Measurements from ENCODE around the gene SERPINB12. TPM values are rescaled to one million over a fixed set of nuclear protein-coding genes. Genes with fewer than 3 reads are reported as not detected.

Gene SERPINB12
- total RNA-seq, 1 donor from 2014 or later, result not detected

DNA sequence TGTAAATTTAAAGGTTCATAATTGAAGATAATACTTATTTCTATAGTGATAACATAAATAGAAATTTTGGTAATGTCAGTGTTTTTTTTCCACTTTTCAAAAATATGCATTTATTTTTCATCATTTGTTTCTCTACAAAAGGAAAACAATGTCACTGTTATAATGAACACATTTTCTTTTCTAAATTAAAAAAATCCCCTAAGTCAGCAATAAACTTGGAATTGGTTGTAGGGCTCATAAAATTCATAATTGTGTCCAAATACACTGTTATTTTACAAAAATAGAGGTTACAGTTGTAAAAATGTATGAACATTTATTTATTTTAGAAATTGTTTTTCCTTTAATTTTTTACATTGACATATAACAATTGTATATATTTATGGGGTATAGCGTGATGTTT, 26.4 kb upstream of the SERPINB12 start:
- H3K27ac ChIP-seq (ENCODE audit: low read depth, low read length), result no peak overlapping the region
- H3K9ac ChIP-seq (ENCODE audit: low read depth in 1 of 3, low read length in 3 of 3), result no peak overlapping the region
- H3K4me1 ChIP-seq (ENCODE audit: control insufficient read depth in 3 of 3, insufficient read depth in 3 of 3, low read length in 3 of 3), result no peaks in the 10 kb centered on the region
- H3K9me3 ChIP-seq (ENCODE audit: control insufficient read depth in 3 of 3, low read length in 3 of 3), result no peaks in the 10 kb centered on the region
- peaks cover 0 to 4% (median 2%) of the 10 kb centered on the region in 3 donors for H3K27me3 ChIP-seq (ENCODE audit: control insufficient read depth in 3 of 3, insufficient read depth in 3 of 3, low read length in 3 of 3)
- no peak overlapping the region for H3K4me3 ChIP-seq (ENCODE audit: low read length in 3 of 3)
- H3K36me3 ChIP-seq (ENCODE audit: control insufficient read depth in 3 of 3, insufficient read depth in 3 of 3, low read length in 3 of 3), result no peaks in the 10 kb centered on the region

DNA sequence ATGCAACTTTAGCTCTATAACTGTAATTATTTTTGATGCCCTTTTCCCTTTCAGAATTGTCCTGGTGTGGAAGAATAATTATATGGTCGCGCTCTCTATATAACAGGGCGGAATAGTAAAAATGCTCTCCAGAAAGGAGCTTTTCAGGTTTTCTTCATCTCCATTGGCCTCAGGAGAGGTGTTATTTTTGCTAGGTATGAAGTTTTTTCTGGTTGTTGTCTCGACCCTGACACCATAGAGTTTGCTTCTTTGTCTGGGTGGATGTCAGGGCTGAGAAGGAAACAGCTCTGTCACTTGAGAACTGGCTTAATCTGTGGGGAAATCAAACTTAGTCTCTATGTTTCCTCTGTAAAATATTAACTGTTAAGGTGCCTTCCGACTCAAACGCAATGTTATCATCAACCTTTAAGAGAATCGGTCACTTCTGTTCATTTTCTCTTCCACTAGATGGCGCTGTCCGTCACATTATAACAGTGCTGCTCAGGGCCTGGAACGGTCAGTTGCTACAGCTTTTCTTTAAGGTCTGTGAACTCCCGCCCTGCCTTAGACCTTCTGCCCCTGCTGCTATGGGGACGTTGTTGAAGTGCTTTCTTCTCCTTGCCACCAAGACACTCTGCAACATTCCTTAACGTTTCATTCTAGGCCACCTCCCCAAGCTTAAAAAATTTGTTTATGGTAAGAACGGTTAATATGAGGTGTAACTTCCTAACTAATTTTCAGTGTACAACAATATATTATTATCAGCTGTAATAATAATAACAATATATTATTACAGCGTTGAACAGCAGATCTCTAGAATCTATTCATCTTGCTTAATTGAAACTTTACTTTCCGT, 23.8 kb upstream of the SERPINB12 start:
- no peak overlapping the region for H3K4me3 ChIP-seq (ENCODE audit: low read length in 3 of 3)
- H3K36me3 ChIP-seq (ENCODE audit: control insufficient read depth in 3 of 3, insufficient read depth in 3 of 3, low read length in 3 of 3), result no peaks in the 10 kb centered on the region
- H3K9me3 ChIP-seq (ENCODE audit: control insufficient read depth in 3 of 3, low read length in 3 of 3), result no peaks in the 10 kb centered on the region
- H3K9ac ChIP-seq (ENCODE audit: low read depth in 1 of 3, low read length in 3 of 3), result no peak overlapping the region
- no peaks in the 10 kb centered on the region for H3K4me1 ChIP-seq (ENCODE audit: control insufficient read depth in 3 of 3, insufficient read depth in 3 of 3, low read length in 3 of 3)
- no peak overlapping the region for H3K27ac ChIP-seq (ENCODE audit: low read depth, low read length)
- peaks cover 0 to 2% (median 0%) of the 10 kb centered on the region in 3 donors for H3K27me3 ChIP-seq (ENCODE audit: control insufficient read depth in 3 of 3, insufficient read depth in 3 of 3, low read length in 3 of 3)

DNA sequence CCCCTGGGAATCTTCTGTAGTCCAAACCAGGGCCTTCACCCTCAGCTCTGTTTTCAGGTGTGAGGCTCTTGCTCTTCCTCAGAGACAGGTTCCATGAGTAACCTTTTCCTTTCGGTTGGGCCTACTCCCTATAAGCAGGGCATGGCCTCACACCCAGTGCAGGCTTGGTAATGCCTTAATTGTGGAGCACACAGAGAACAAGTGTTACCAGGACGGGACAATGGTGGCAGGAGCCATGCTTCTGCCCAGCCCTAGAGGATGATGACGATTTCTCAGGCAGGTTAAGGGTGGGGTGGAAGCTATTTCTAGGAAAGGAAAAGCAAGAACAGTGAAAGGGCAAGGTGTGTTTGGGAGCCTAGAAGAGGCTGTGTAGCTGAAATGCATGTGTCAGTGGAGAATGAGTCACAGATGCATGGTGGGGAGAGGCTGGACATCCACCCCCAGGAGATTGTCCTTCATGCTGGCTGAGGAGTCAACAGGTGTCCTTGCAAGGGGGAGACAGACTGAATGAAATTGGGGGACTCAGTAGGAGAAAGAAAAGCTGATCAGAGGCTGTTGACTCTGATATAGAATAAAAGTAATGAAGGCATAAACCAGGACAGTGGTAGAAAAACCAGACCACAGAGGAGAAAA, 22.0 kb upstream of the SERPINB12 start:
- no peaks in the 10 kb centered on the region for H3K36me3 ChIP-seq (ENCODE audit: control insufficient read depth in 3 of 3, insufficient read depth in 3 of 3, low read length in 3 of 3)
- H3K27ac ChIP-seq (ENCODE audit: low read depth, low read length), result no peak overlapping the region
- H3K9me3 ChIP-seq (ENCODE audit: control insufficient read depth in 3 of 3, low read length in 3 of 3), result no peaks in the 10 kb centered on the region
- no peaks in the 10 kb centered on the region for H3K4me1 ChIP-seq (ENCODE audit: control insufficient read depth in 3 of 3, insufficient read depth in 3 of 3, low read length in 3 of 3)
- no peak overlapping the region for H3K4me3 ChIP-seq (ENCODE audit: low read length in 3 of 3)
- no peaks in the 10 kb centered on the region for H3K27me3 ChIP-seq (ENCODE audit: control insufficient read depth in 3 of 3, insufficient read depth in 3 of 3, low read length in 3 of 3)
- no peak overlapping the region for H3K9ac ChIP-seq (ENCODE audit: low read depth in 1 of 3, low read length in 3 of 3)

DNA sequence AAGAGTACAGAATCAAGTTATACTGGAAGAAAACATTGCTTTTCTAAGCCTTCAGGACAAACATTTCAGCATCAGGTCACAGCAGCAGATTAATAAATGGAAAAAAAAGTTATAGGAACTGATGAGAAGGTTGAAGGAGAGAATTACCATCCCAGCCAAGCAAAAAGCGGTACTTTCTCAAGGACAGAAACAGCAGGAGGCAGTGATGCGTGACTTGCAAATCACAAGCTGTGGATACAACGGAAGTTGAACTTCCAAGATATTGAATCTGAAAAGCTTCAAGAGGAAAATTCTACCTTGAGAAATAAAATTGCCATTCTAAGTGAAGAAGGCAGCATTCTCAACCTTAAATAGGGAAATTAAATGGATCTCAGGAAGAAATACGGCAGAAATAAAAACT, 18.5 kb upstream of the SERPINB12 start:
- H3K4me3 ChIP-seq (ENCODE audit: low read length in 3 of 3), result no peak overlapping the region
- no peaks in the 10 kb centered on the region for H3K4me1 ChIP-seq (ENCODE audit: control insufficient read depth in 3 of 3, insufficient read depth in 3 of 3, low read length in 3 of 3)
- no peak overlapping the region for H3K27ac ChIP-seq (ENCODE audit: low read depth, low read length)
- no peaks in the 10 kb centered on the region for H3K27me3 ChIP-seq (ENCODE audit: control insufficient read depth in 3 of 3, insufficient read depth in 3 of 3, low read length in 3 of 3)
- no peaks in the 10 kb centered on the region for H3K9me3 ChIP-seq (ENCODE audit: control insufficient read depth in 3 of 3, low read length in 3 of 3)
- H3K9ac ChIP-seq (ENCODE audit: low read depth in 1 of 3, low read length in 3 of 3), result no peak overlapping the region
- no peaks in the 10 kb centered on the region for H3K36me3 ChIP-seq (ENCODE audit: control insufficient read depth in 3 of 3, insufficient read depth in 3 of 3, low read length in 3 of 3)

DNA sequence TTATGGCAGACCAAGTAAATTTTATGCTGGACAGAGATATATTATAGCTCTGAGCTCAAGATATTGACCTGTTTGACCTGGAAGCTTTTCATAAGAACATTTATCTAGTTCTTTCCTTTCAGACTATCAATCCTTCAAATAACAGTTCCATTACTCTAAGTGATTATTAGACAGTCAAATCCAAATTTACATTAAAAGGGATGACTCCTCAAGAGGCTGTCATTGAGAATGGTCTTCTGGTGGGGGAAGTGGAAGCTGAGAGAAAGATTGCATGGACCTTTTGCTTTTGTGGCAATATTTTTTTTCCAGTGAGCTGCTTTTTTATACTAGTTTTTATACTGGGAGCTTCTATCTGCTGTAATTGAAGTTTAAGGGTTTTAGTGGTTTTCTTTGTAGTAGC, 14.9 kb upstream of the SERPINB12 start:
- no peak overlapping the region for H3K9ac ChIP-seq (ENCODE audit: low read depth in 1 of 3, low read length in 3 of 3)
- no peak overlapping the region for H3K27ac ChIP-seq (ENCODE audit: low read depth, low read length)
- no peak overlapping the region for H3K4me3 ChIP-seq (ENCODE audit: low read length in 3 of 3)
- H3K36me3 ChIP-seq (ENCODE audit: control insufficient read depth in 3 of 3, insufficient read depth in 3 of 3, low read length in 3 of 3), result no peaks in the 10 kb centered on the region
- no peaks in the 10 kb centered on the region for H3K9me3 ChIP-seq (ENCODE audit: control insufficient read depth in 3 of 3, low read length in 3 of 3)
- no peaks in the 10 kb centered on the region for H3K4me1 ChIP-seq (ENCODE audit: control insufficient read depth in 3 of 3, insufficient read depth in 3 of 3, low read length in 3 of 3)
- H3K27me3 ChIP-seq (ENCODE audit: control insufficient read depth in 3 of 3, insufficient read depth in 3 of 3, low read length in 3 of 3), result no peaks in the 10 kb centered on the region

DNA sequence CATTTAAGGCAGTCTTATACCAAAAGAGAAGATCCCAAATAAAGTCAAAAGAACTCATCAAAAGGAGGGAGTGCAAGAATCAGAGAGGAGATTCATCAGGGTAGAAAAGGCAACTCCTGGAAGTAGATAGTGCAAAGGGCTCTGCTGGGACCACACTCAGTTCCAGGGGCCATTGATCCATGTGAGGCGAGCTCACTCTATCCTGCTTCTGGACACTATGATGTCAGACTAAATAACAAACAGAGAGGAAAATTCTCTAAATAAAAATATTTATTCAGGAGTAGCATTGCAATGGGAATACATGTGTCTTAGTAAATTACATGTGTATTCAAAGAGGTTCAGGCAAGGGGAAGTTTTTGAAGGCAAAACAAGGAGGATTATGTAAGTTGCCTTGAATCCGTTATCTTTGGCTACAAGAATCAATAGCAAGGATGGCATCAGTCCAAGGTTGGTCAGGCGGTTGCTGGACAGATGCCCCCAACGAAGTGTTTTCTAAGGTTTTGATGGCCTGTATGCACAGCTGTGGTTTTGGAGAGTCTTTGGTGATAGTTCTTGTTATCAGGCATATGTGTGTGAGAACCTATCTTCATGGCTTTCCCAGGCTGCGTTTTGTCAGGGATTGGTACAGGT, 13.2 kb upstream of the SERPINB12 start:
- no peaks in the 10 kb centered on the region for H3K4me1 ChIP-seq (ENCODE audit: control insufficient read depth in 3 of 3, insufficient read depth in 3 of 3, low read length in 3 of 3)
- H3K9me3 ChIP-seq (ENCODE audit: control insufficient read depth in 3 of 3, low read length in 3 of 3), result no peaks in the 10 kb centered on the region
- H3K4me3 ChIP-seq (ENCODE audit: low read length in 3 of 3), result no peak overlapping the region
- no peaks in the 10 kb centered on the region for H3K36me3 ChIP-seq (ENCODE audit: control insufficient read depth in 3 of 3, insufficient read depth in 3 of 3, low read length in 3 of 3)
- H3K27ac ChIP-seq (ENCODE audit: low read depth, low read length), result no peak overlapping the region
- H3K27me3 ChIP-seq (ENCODE audit: control insufficient read depth in 3 of 3, insufficient read depth in 3 of 3, low read length in 3 of 3), result no peaks in the 10 kb centered on the region
- no peak overlapping the region for H3K9ac ChIP-seq (ENCODE audit: low read depth in 1 of 3, low read length in 3 of 3)

DNA sequence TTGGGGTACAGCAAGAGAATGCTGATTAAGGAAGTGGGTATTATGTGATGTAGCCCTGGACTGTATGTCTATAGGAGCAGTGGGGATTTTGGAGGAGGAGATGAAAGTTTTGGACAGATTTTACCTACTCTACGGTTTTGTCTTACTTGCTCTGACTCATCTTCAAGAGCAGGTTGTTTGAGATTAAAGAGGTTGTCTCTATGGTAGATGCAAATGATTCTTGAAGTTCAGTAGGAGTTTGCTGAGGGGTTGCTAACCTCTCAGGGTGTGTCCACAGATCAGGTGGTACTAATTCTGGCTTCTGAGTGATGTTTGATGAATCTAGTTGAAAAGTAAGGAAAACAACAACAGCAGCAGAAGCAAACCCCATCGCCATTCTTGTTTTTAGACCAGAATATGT, 9.7 kb upstream of the SERPINB12 start:
- Histone ChIP-seq H3K36me3 (ENCODE audit: control insufficient read depth in 3 of 3, insufficient read depth in 3 of 3, low read length in 3 of 3) (no peaks in the 10 kb centered on the region), H3K4me1 (ENCODE audit: control insufficient read depth in 3 of 3, insufficient read depth in 3 of 3, low read length in 3 of 3) (no peaks in the 10 kb centered on the region), H3K9ac (ENCODE audit: low read depth in 1 of 3, low read length in 3 of 3) (no peak overlapping the region), H3K4me3 (ENCODE audit: low read length in 3 of 3) (no peak overlapping the region), H3K27me3 (ENCODE audit: control insufficient read depth in 3 of 3, insufficient read depth in 3 of 3, low read length in 3 of 3) (no peaks in the 10 kb centered on the region), H3K9me3 (ENCODE audit: control insufficient read depth in 3 of 3, low read length in 3 of 3) (no peaks in the 10 kb centered on the region), H3K27ac (ENCODE audit: low read depth, low read length) (no peak overlapping the region)

DNA sequence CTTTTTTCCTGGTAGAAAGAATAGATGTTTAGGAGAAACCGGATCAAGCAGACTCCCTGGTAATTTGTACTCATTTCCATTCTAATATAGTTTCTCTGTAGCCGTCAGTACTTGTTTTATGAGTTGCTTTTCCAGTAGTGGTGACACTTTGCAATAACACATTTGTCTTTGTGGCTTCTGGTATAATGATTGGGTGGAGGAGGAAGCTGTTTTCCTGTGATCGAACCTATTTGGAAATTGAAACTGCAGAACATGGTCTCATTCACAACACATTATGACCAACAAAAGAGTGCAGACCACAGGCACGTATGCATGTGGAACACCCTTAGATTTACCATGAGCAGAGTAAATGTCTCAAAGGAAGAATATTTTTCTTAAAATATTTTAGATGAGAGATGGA, 7.6 kb upstream of the SERPINB12 start:
- H3K27me3 ChIP-seq (ENCODE audit: control insufficient read depth in 3 of 3, insufficient read depth in 3 of 3, low read length in 3 of 3), result no peaks in the 10 kb centered on the region
- no peak overlapping the region for H3K9ac ChIP-seq (ENCODE audit: low read depth in 1 of 3, low read length in 3 of 3)
- no peak overlapping the region for H3K4me3 ChIP-seq (ENCODE audit: low read length in 3 of 3)
- H3K36me3 ChIP-seq (ENCODE audit: control insufficient read depth in 3 of 3, insufficient read depth in 3 of 3, low read length in 3 of 3), result no peaks in the 10 kb centered on the region
- no peak overlapping the region for H3K27ac ChIP-seq (ENCODE audit: low read depth, low read length)
- H3K4me1 ChIP-seq (ENCODE audit: control insufficient read depth in 3 of 3, insufficient read depth in 3 of 3, low read length in 3 of 3), result no peaks in the 10 kb centered on the region
- no peaks in the 10 kb centered on the region for H3K9me3 ChIP-seq (ENCODE audit: control insufficient read depth in 3 of 3, low read length in 3 of 3)

DNA sequence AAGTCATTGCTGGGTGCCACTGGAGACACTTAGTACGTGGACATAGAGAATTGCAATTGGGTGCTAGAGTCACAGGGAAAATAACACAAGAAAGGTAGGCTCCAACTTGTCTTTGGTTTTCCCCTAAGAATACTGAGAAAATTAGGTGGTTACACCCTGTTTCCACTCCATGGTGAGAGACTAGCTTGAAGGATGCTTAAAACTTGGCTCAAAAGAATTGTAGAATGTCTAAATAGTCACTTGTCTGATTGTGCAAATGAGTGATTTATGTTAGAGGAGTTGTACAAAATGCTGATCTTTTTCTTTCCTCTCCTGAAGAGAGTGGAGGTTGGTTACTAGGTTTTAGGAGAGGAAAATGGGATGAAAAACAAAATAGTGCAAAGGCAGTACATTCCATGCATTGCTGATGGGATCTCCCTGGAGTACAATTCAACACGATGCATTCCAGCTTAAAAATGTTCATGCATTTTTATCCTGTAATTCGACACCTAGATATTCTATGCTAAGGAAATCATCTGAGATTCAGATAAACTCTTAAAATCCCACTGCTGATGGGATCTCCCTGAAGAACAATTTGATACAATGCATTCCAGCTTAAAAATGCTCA, 2.2 kb upstream of the SERPINB12 start:
- H3K36me3 ChIP-seq (ENCODE audit: control insufficient read depth in 3 of 3, insufficient read depth in 3 of 3, low read length in 3 of 3), result no peaks in the 10 kb centered on the region
- no peak overlapping the region for H3K27ac ChIP-seq (ENCODE audit: low read depth, low read length)
- no peaks in the 10 kb centered on the region for H3K9me3 ChIP-seq (ENCODE audit: control insufficient read depth in 3 of 3, low read length in 3 of 3)
- no peaks in the 10 kb centered on the region for H3K4me1 ChIP-seq (ENCODE audit: control insufficient read depth in 3 of 3, insufficient read depth in 3 of 3, low read length in 3 of 3)
- H3K9ac ChIP-seq (ENCODE audit: low read depth in 1 of 3, low read length in 3 of 3), result no peak overlapping the region
- H3K4me3 ChIP-seq (ENCODE audit: low read length in 3 of 3), result no peak overlapping the region
- H3K27me3 ChIP-seq (ENCODE audit: control insufficient read depth in 3 of 3, insufficient read depth in 3 of 3, low read length in 3 of 3), result no peaks in the 10 kb centered on the region

DNA sequence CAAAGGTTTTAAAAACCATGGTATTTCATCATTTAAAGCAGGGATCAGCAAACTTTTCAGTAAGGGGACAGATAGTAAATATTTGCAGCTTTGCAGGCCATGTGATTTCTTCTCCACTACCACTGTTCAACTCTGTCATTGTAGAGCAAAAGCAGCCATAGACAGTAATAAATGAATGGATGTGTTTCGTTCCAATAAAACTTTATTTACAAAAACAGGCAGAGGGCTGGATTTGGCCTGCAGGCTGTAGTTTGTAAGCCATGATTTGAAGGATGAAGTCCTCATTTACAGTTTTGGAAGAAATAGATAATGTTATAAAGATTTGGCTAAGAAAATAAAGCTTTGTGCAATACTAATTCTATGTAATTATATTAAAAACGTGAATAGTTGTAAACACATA, 1.8 kb downstream of the SERPINB12 start:
- Histone ChIP-seq H3K27me3 (ENCODE audit: control insufficient read depth in 3 of 3, insufficient read depth in 3 of 3, low read length in 3 of 3) (no peaks in the 10 kb centered on the region), H3K36me3 (ENCODE audit: control insufficient read depth in 3 of 3, insufficient read depth in 3 of 3, low read length in 3 of 3) (no peaks in the 10 kb centered on the region), H3K4me3 (ENCODE audit: low read length in 3 of 3) (no peak overlapping the region), H3K27ac (ENCODE audit: low read depth, low read length) (no peak overlapping the region), H3K9me3 (ENCODE audit: control insufficient read depth in 3 of 3, low read length in 3 of 3) (no peaks in the 10 kb centered on the region), H3K4me1 (ENCODE audit: control insufficient read depth in 3 of 3, insufficient read depth in 3 of 3, low read length in 3 of 3) (no peaks in the 10 kb centered on the region), H3K9ac (ENCODE audit: low read depth in 1 of 3, low read length in 3 of 3) (no peak overlapping the region)
